Measurements from ENCODE around the gene HMOX1.

The HMOX1 gene

DNA sequence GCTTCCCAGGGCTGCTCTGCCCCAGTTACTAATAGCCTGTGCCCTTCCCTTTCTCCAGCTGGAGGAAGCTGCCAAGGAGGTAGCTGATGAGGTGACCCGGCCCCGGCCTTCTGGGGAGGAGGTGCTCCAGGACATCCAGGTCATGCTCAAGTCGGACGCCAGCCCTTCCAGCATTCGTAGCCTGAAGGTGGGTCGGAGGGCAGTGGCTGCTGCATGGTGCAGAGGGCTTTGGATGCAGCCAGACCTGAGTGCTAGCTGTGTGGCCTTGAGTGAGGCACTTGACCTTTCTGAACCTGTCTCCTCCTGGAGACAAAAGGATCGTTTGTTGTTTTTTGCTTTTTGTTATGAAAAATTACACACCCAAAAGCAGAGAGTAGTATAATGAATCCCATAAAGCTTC is 22.5 kb downstream of the HMOX1 start:
- TF ChIP-seq, protein P1, sequence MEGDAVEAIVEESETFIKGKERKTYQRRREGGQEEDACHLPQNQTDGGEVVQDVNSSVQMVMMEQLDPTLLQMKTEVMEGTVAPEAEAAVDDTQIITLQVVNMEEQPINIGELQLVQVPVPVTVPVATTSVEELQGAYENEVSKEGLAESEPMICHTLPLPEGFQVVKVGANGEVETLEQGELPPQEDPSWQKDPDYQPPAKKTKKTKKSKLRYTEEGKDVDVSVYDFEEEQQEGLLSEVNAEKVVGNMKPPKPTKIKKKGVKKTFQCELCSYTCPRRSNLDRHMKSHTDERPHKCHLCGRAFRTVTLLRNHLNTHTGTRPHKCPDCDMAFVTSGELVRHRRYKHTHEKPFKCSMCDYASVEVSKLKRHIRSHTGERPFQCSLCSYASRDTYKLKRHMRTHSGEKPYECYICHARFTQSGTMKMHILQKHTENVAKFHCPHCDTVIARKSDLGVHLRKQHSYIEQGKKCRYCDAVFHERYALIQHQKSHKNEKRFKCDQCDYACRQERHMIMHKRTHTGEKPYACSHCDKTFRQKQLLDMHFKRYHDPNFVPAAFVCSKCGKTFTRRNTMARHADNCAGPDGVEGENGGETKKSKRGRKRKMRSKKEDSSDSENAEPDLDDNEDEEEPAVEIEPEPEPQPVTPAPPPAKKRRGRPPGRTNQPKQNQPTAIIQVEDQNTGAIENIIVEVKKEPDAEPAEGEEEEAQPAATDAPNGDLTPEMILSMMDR (conservative IDR thresholded peaks at IDR 0.05; ENCODE audit: control insufficient read depth, insufficient read depth, low read depth, low read length) = no peak
- no peak overlapping the region for H3K4me3 ChIP-seq (ENCODE audit: control insufficient read depth, low read depth, low read length)
- no peak for DNase-seq (ENCODE audit: low read depth)

DNA sequence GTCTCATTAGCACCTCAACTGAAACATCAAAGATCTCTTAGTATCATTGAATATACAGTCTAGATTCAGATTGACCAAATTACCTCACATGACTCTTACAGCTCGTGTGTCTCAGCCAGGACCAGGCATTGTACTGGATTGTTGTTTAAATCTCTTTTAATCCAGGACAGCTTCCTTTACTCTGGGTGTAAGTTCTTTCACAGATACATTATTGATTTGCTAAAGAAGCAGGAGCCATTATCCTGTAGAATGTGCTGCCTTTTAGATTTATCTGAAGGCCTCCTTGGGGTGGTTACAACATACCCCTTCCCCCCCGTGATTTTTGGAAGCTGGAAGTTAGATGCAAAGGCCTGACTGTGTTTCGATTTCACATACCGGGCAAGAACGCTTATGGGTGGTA is 23.3 kb downstream of the HMOX1 start:
- TF ChIP-seq, protein P1 (conservative IDR thresholded peaks at IDR 0.05; ENCODE audit: control insufficient read depth, insufficient read depth, low read depth, low read length) = no peak
- no peak for DNase-seq (ENCODE audit: low read depth)
- H3K4me3 ChIP-seq (ENCODE audit: control insufficient read depth, low read depth, low read length) = no peak overlapping the region

DNA sequence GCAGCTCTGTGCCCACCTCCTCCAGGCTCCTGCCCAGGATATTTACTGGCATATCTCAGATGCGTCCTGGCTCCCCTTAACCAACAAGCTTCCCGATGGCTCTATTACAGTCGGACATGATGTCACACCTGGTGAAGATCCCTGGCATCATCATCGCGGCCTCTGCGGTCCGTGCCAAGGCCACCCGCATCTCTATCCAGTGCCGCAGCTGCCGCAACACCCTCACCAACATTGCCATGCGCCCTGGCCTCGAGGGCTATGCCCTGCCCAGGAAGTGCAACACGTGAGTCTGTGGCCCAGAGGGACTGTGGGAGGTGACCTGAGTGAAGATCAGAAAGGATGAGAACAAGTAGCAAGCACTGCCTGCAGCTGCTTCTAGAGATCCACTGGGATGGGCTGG is 25.5 kb downstream of the HMOX1 start:
- TF ChIP-seq, protein P1 (conservative IDR thresholded peaks at IDR 0.05; ENCODE audit: control insufficient read depth, insufficient read depth, low read depth, low read length) = no peak
- no peak overlapping the region for H3K4me3 ChIP-seq (ENCODE audit: control insufficient read depth, low read depth, low read length)
- no peak for DNase-seq (ENCODE audit: low read depth)

DNA sequence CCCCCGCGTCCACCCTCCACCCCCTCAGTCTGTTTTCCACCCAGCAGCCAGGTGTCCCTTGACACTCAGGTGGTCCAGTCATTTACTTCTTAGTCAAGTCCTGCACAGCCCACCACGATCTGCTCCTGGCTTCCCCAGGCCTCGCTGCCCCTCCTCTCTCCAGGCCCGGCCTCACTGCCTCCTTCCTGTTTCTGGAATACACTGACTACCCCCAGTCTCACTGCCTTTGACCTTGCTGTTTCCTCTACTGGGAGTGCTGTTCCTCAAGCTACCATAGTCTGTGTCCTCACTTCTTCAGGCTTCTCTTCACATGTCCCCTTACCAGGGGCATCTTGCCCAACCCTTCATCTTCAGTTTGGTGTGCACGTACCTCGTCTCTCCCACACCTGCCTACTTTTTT is 26.5 kb downstream of the HMOX1 start:
- no peak overlapping the region for H3K4me3 ChIP-seq (ENCODE audit: control insufficient read depth, low read depth, low read length)
- no peak for DNase-seq (ENCODE audit: low read depth)
- TF ChIP-seq, protein P1 (conservative IDR thresholded peaks at IDR 0.05; ENCODE audit: control insufficient read depth, insufficient read depth, low read depth, low read length) = no peak

DNA sequence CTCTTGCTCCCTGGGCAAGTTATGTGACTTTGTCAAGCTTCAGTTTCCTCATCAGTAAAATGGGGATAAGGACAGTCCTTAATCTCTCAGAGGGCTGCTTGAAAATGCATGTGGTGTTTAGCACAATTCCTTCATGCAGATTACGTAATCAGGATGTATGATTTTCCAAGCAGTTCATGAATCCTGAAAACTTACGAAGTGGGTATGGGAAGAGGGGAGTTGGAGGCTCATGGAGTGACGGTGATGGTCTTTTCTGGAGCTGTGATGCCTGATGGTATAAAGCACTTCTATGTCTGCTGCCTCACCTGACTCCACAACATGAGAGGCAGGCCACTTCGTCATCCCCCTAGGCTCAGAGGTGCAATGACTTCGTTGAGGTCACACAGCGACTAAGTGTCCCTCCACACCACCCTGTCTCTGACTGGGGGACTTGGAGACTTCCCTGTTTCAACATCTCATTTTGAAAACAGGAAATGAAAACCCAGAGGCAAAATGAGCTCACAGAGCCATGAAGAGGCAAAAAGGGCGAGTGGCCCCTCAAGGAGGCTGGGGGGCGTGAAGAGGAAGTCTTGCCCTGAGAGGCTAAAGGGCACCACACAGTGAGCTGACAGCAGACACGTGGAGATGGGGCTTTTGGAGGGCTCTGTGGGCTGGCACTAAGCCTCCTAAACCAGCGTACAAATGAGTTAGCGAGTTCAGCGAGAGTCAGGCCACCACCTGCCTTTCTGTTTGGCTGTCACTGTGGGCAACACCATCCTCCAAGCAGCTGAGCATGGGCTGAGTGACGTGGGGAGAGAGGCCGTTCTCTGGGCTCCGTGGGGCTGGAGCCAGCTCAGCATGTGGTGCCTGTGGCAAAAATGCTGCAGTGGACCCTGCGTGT is 29.1 kb downstream of the HMOX1 start:
- DNase-seq (ENCODE audit: low read depth) = no peak
- no peak overlapping the region for H3K4me3 ChIP-seq (ENCODE audit: control insufficient read depth, low read depth, low read length)
- TF ChIP-seq, protein P1 (conservative IDR thresholded peaks at IDR 0.05; ENCODE audit: control insufficient read depth, insufficient read depth, low read depth, low read length) = no peak

DNA sequence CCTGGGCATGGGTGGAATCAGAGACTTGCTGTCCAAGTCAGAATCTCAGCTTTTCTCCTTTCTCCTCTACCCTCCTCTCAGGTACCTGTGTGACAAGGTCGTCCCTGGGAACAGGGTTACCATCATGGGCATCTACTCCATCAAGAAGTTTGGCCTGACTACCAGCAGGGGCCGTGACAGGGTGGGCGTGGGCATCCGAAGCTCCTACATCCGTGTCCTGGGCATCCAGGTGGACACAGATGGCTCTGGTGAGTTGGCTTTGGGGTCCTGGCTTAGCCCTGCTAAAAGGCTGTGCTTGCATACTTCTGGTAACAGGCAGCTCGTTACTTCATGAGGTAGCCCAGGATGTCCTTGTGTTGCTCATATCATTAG is 29.8 kb downstream of the HMOX1 start:
- H3K4me3 ChIP-seq (ENCODE audit: control insufficient read depth, low read depth, low read length) = no peak overlapping the region
- DNase-seq (ENCODE audit: low read depth) = no peak
- TF ChIP-seq, protein P1 (conservative IDR thresholded peaks at IDR 0.05; ENCODE audit: control insufficient read depth, insufficient read depth, low read depth, low read length) = no peak

All from fibroblast of mammary gland (primary cell).